HG02973 (cell line): ENCODE results near the gene ATG4B.

Experiments used
- ATAC-seq: cut with Tn5 transposase; IDR thresholded peaks from one replicate; pipeline ENCODE4 v1.9.1; 2021; ENCODE audit warnings: moderate library complexity; ENCODE audit not compliant: unreplicated experiment

Gene ATG4B

GRCh38 chr2:241612156-241613016 is 25.1 kb upstream of the ATG4B start:
- ATAC-seq = no peak

- ATAC-seq = no peak
These were observed 24.3 kb upstream of the ATG4B start for GRCh38 chr2:241613017-241613780.

DNA sequence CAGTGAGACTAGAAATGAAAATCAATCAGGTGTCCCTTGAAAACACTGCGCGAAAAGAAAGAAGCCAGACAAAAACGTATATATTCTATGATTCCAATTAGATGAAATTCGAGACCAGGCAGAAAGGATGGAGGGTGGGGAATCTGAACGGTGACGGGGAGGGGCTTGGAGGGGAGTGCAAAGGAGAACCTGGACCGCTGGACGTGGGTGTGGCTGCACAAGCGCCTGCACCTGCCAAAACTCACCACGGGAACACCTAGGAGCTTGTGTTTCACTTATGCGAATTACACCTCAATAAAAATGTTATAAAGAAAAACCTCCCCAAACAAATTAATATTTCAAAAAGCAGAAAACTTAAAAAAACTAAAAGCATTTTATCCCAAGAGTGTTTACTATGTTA is 22.5 kb upstream of the ATG4B start:
- ATAC-seq = no peak

DNA sequence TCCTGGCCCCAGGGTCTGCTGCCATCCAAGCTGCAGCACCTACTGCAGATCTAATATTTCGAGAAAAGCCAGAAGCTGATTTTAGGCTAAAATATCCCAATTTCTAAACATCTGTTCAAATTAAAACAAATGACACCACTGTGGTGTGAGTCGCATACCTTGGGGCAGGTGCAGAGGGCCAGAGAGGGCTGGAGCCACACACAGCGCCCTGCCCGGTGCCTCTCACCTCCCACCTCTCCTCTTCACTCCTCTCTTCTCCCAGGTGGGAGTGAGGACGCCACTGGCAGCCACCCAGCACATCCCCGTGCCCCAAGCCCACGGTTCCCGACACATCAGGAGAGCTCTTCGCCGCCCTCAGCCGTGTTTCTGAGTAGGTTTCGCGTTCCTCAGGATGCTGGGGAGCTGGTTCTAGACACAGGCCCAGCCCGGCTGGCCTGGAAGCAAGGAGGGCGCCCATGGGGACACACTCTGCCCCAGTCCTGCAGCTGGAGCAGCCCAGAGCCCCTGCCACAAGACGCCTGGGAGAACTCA is 21.9 kb upstream of the ATG4B start:
- no peak for ATAC-seq

GRCh38 chr2:241616168-241617125 is 21.0 kb upstream of the ATG4B start:
- ATAC-seq = no peak

DNA sequence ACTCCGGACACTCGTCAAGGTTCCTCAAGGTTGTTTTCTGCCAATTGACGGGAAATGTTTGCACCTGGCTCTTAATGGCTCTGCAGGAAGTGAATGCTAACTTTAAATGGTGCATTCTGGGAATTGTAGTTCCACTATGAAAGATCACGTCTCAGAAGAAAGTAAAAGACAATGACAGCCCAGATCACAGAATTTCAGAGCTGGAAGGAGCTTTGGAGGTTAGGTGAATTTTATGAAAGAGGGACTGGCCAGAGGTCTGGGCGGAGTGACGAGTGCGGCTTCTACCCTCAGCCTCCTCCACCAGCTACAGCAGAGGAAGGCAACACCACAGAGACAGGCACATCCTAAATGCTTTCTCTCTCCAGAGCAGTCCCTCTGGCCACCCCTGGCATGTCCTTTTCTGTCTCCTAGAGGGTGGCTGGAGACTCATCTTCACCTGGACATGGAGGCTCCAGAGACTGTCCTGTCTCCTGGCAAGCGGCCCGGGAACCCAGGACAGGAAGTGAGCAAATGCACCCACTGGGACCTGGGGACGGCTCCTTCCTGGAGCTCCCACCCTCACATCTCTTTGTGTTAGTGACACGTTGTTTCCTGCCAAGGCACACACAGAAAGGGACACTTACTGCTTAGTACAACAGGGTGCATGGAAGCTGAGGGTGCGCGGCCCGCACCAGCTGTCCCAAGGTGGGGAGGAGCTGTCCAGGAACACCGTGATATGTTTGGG is 19.9 kb upstream of the ATG4B start:
- ATAC-seq = peak; percentile 53

DNA sequence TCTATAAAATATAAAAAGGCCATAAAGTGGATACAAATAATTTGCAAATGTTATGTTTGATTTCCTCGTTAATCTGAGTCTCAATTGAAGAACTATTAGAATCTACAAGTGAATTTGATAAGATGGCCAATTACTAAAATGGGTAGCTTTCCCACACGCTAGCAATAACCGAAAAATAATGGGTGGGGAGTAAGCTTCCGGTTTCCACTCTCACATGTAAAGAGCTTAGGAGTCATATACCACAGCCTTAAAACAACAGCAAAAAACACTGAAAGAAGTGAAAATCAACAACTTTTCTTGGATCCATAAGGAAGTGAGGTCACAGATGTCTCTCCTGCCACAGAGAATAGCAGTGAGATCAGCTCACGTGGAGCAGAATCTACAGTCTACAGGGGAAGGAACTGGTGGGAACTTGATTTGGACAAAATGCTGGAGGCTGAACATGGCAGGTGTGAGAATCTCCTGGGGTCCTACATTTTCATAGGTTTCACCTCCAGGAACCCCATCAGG is 19.1 kb upstream of the ATG4B start:
- no peak for ATAC-seq

DNA sequence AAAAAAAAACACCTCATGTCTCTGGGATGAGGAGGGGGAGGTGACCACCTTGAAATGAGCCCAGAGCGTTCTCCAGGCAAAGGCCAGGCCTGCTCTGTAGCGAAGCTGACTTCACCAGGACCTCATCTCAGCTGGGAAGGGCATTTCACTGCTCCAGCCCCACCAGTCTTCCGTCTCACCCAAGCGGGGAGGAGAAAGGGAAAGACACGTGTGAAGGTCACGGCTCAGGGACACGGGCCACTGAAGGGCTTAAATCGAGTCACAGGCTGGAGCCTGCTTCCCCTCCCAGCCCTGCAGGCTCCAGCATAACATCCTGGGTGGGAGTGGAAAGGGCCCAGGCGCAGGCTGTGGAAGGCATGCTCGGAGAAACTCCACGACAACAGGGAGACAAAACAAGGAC is 18.7 kb upstream of the ATG4B start:
- no peak for ATAC-seq

- no peak for ATAC-seq
These were observed 17.7 kb upstream of the ATG4B start for GRCh38 chr2:241619597-241620418.

DNA sequence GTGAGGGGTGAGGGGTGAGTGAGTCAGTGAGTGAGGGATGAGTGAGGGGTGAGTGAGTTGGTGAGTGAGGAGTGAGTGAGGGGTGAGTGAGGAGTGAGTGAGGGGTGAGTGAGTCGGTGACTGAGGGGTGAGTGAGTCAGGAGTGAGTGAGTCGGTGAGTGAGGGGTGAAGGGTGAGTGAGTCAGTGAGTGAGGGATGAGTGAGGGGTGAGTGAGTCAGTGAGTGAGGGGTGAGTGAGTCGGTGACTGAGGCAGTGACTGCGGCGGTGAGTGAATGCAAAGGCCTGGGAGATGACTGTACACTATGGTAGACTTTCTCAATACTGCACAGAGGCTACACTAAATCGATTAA is 17.1 kb upstream of the ATG4B start:
- no peak for ATAC-seq

GRCh38 chr2:241627675-241628074 is 9.8 kb upstream of the ATG4B start:
- no peak for ATAC-seq

DNA sequence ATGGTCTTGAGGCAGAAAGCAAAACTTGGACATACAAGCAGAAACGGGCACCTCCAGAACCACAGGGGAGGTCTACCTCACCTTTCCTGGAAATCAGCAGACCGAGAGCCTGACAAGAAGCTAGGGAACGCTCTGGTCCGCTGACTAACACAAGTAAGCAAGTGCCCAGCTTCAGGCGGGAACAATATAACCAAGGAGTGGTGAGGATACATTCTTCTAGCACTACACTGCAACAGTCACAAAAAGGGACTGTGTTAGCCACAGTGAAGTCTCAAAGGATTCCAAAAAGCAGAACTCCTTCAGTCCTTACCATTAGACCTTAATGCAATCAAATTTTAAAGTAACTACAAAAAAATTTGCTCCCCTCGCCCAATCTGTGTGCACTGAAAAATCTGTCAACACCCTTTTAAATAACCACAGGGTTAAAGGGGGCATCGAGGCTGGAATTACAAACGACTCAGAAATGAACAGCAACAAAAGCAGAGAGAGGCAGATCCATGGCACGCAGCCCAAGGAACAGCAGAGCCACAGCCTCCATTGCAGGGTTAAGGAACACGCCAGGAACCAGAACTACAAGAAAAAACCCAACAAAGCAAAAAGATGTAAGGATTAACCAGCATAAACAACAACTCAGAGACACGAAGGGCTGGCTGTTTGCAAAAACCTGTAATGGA is 7.6 kb upstream of the ATG4B start:
- ATAC-seq = no peak

DNA sequence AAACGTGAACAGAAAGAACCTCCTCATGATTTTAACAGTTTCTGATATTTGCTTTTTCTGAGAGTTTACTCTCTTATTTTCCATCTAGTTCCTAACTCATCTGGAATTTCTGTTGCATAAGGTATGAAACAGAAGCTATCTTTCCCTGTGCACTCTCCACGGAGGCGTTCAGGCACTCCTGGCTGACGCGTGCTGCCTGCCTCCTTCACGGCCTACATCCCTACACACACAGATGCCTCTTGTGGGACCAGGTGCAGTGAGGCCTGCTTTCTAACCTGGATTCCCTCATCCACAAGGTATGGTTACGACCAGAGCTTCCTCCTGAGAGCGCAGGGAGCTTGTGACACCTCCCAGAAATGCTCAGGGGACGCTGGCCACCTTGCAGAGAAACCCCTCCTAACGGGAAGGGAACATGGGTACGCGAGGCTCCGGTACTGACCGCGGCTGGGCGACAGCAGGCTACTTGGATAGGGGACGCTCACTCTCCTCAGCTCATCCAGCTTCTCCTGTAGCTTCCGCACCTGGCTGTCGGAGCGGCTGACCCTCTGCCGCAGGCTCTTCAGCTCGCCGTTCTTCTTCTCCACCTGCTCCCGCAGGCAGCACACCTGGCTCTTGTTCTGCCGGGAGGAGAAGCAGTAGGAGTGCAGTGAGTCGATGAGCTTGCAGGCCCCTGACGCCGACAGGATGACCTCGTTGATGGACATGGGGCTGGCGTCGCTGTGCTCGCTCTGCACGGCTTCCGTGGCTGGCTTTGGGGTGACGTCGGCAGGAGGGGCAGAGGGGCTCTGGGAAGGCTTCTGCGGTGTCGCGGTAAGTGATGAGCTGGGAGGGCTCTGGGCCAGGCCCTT is 4.8 kb upstream of the ATG4B start:
- no peak for ATAC-seq

DNA sequence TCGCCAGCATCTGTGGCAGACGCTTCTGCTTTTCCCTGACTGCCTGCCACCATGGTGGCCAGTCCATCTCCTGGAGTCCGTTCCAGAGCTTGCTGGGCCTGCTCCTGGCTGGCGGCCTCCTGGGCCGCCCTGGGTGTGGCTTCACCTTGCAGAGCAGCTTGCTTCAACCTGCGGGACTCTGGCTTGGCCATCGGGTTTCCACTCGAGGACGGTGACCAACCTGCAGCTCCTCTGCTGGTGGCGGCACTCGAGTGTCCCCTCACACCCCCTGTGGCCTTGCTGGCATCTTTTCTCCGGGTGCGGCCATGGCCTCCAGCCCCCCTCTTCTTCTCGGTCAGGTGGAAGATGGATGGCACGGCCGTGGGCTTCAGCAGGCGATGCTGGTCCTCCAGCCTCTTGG is 3.9 kb upstream of the ATG4B start:
- no peak for ATAC-seq

DNA sequence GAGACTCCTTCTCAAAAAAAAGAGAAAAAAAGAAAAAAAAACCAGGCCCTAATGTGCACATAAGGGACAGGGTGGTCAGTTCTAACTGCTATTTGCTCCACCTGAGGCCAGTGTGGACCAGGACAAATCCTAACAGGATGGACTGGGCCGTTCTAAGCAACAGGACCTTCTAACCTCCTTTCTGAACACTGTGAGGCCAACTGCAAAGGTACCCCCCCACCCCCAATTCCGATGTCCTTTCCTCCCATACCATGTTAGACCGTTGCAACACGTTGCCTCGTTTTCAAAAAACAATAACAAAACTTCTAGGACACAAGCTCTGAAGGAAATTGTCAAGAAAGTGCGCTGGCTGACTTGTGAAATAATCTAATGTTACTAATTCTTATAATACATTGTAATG is 1.7 kb upstream of the ATG4B start:
- no peak for ATAC-seq

DNA sequence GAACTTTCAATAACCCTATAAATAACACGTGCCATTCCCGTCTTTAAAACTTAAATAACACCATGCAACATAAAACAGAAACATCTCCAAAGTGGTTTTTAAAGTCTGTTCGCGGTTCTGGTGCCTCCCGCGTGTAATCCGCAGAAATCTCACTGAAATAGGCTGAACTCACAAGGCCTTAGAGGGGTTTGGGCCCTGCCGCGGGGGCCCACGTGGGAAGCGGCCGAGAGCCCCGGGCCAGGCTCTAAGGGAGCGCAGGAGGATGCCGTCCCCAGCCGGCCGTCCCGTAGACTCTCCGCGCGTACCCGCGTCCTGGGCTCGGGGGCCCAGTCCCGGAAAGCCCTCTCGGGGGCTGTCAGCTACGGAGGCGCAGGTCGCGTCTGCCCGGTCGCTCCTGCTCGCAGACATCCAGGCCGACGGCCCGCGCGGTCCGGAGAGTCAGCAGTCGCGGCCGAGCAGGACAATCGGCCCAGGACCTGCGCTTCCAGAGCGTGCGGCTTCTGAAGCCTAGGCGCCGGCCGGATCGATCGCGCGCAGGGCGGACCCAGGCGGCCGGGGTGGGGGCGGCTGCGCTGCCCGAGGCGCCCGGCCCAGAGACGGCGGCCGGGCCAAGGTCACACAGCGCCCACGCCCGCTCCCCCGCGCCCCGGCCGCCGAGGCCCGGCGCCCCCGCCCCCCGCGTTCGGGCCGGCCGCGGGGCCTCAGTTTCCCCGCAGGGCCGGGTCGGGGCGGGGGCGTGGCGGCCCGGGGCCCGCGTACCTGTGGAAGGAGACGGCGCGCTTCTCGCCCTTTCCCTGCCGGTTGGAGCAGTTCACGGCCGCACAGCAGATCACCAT is 1.1 kb upstream of the ATG4B start:
- peak; percentile 33 for ATAC-seq
